A673 (cell line): ENCODE measurements around the gene TF. TPM values are rescaled to one million over a fixed set of nuclear protein-coding genes. Genes with fewer than 3 reads are reported as not detected.

ENCODE experiments used
- BruUV-seq: library from RNA; stranded (reverse); fragments of 400-500 nt; replicated peaks from 2 replicates; lab custom pipeline; 2021; lab: Mats Ljungman, UMichigan
- CTCF ChIA-PET: fragments of 300-600 bp; sonication (Branson Sonifier 250); formaldehyde crosslinking; loops from one replicate; lab custom pipeline; 2022; ENCODE audit warnings: antibody characterized with exemption; lab: Charles Lee
- POLR2A ChIA-PET: fragments of 300-600 bp; sonication (Branson Sonifier 250); formaldehyde crosslinking; loops from one replicate; lab custom pipeline; 2022; ENCODE audit warnings: antibody characterized with exemption; ENCODE audit not compliant: low non-redundant PET; lab: Charles Lee
- DNase-seq: peaks from one replicate; pipeline ENCODE4 v3.0.0-alpha.2; 2015; ENCODE audit warnings: low spot score
- H3K27ac ChIP-seq: fragments of 200-600 bp; sonication (generic); 2 replicates; pipeline ENCODE4 v1.5.1; 2016; ENCODE audit warnings: mixed run types, low read depth, mild to moderate bottlenecking, mixed read lengths, antibody characterized with exemption, low read length; ENCODE audit not compliant: poor library complexity, severe bottlenecking
- H3K27me3 ChIP-seq: fragments of 200-600 bp; sonication (generic); replicated peaks from 2 replicates; pipeline ENCODE4 v1.6.1; 2017; ENCODE audit warnings: mixed run types, low read depth, mild to moderate bottlenecking, mixed read lengths, antibody characterized with exemption, low read length; ENCODE audit not compliant: insufficient read depth, poor library complexity
- H3K36me3 ChIP-seq: fragments of 200-600 bp; sonication (generic); 2 replicates; pipeline ENCODE4 v1.6.1; 2016; ENCODE audit warnings: mixed run types, mild to moderate bottlenecking, mixed read lengths, antibody characterized with exemption, low read length; ENCODE audit not compliant: insufficient read depth, poor library complexity, severe bottlenecking
- H3K4me1 ChIP-seq: fragments of 200-600 bp; sonication (generic); 2 replicates; pipeline ENCODE4 v1.6.1; 2017; ENCODE audit warnings: mixed run types, mild to moderate bottlenecking, mixed read lengths, antibody characterized with exemption, low read length; ENCODE audit not compliant: insufficient read depth, poor library complexity, severe bottlenecking
- H3K4me3 ChIP-seq: fragments of 200-600 bp; sonication (generic); 2 replicates; pipeline ENCODE4 v1.5.1; 2016; ENCODE audit warnings: low read depth, mixed run types, mild to moderate bottlenecking, mixed read lengths, low read length; ENCODE audit not compliant: poor library complexity, severe bottlenecking
- H3K9me3 ChIP-seq: fragments of 200-600 bp; sonication (generic); 2 replicates; pipeline ENCODE4 v1.6.1; 2016; ENCODE audit warnings: mixed run types, low read depth, mild to moderate bottlenecking, mixed read lengths, antibody characterized with exemption, low read length; ENCODE audit not compliant: poor library complexity, severe bottlenecking
- EZH2 ChIP-seq: fragments of 200-600 bp; sonication (generic); IDR thresholded peaks from 2 replicates; pipeline ENCODE4 v1.6.1; 2017; ENCODE audit warnings: borderline replicate concordance, low read depth, mild to moderate bottlenecking, mixed read lengths, antibody characterized with exemption, low read length; ENCODE audit not compliant: poor library complexity, severe bottlenecking
- intact Hi-C: fragments of 100-400 bp; cut with micrococcal nuclease; formaldehyde crosslinking; loops from one replicate; pipeline ENCODE4 v1.10.0; 2022; ENCODE audit not compliant: unreplicated experiment
- total RNA-seq: library from RNA; stranded (reverse); gene quantifications from 2 replicates; pipeline ENCODE4 v1.2.3, GENCODE V29; 2021
- TF ChIP-seq, protein P1 (sequence below): fragments of 300-800, 200-600 bp; sonication (generic); conservative IDR thresholded peaks from 2 replicates; pipeline ENCODE4 v1.5.1; 2017; ENCODE audit warnings: low read depth, mild to moderate bottlenecking, antibody characterized with exemption, low read length, moderate library complexity, mixed read lengths

TF gene
- total RNA-seq, 1 experiment from 2014 or later, result 0.11 TPM

DNA sequence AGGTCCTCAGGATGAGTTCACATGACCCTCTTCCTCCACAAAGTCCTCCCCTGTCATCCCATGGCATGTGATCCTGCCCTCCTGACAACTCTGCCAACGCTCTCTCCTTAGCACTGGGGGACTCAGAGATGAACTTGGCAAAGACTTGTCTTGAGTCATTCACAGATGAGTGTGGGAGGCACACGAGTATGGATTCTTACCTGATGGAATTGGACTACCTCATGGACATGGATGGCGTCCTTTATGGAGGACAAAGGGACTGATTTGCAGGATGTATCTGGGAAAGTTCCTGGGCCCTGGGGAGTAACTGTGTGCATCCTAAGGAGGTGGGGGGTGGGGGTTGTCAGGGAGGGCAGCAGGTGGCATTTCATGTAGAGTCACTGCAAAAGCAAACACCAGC, 46.3 kb upstream of the TF start:
- H3K4me3 ChIP-seq, result no peak overlapping the region
- TF ChIP-seq, protein P1, sequence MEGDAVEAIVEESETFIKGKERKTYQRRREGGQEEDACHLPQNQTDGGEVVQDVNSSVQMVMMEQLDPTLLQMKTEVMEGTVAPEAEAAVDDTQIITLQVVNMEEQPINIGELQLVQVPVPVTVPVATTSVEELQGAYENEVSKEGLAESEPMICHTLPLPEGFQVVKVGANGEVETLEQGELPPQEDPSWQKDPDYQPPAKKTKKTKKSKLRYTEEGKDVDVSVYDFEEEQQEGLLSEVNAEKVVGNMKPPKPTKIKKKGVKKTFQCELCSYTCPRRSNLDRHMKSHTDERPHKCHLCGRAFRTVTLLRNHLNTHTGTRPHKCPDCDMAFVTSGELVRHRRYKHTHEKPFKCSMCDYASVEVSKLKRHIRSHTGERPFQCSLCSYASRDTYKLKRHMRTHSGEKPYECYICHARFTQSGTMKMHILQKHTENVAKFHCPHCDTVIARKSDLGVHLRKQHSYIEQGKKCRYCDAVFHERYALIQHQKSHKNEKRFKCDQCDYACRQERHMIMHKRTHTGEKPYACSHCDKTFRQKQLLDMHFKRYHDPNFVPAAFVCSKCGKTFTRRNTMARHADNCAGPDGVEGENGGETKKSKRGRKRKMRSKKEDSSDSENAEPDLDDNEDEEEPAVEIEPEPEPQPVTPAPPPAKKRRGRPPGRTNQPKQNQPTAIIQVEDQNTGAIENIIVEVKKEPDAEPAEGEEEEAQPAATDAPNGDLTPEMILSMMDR, result no peak
- TF ChIP-seq EZH2, result no peak
- no peaks in the 10 kb centered on the region for H3K4me1 ChIP-seq
- ChIA-PET CTCF (no interaction called here), POLR2A (no interaction called here)
- intact Hi-C loops, result no loop called here
- no peak overlapping the region for H3K27ac ChIP-seq
- BruUV-seq, result no TSS peak
- DNase-seq, result no peak
- H3K27me3 ChIP-seq, result peaks cover 6% of the 10 kb centered on the region
- no peaks in the 10 kb centered on the region for H3K9me3 ChIP-seq
- H3K36me3 ChIP-seq, result no peaks in the 10 kb centered on the region

- H3K36me3 ChIP-seq, result no peaks in the 10 kb centered on the region
- no peaks in the 10 kb centered on the region for H3K9me3 ChIP-seq
- intact Hi-C loops, result no loop called here
- no peak overlapping the region for H3K4me3 ChIP-seq
- H3K27ac ChIP-seq, result no peak overlapping the region
- no peaks in the 10 kb centered on the region for H3K4me1 ChIP-seq
- no peak for DNase-seq
- TF ChIP-seq EZH2, result no peak
- TF ChIP-seq, protein P1, result no peak
- no TSS peak for BruUV-seq
- ChIA-PET POLR2A (no interaction called here), CTCF (no interaction called here)
- peaks cover 9% of the 10 kb centered on the region for H3K27me3 ChIP-seq
Observed at GRCh38 chr3:133700351-133700750, 45.8 kb upstream of the TF start.

- ChIA-PET CTCF (no interaction called here), POLR2A (interaction anchor here (0.5 kb wide), 1 partner anchor 32 kb away, joined by 3 read pairs; no protein-coding TSS in a partner anchor)
- TF ChIP-seq EZH2, result no peak
- TF ChIP-seq, protein P1, result no peak
- Histone ChIP-seq H3K4me3 (no peak overlapping the region), H3K4me1 (no peaks in the 10 kb centered on the region), H3K36me3 (no peaks in the 10 kb centered on the region), H3K27ac (no peak overlapping the region), H3K27me3 (peaks cover 23% of the 10 kb centered on the region), H3K9me3 (no peaks in the 10 kb centered on the region)
- intact Hi-C loops, result no loop called here
- BruUV-seq, result no TSS peak
- DNase-seq, result no peak
Observed at GRCh38 chr3:133701435-133702358, 44.5 kb upstream of the TF start.
